CD4-positive, alpha-beta T cell treated with Interleukin-15 for 1 hour (primary cell): ENCODE measurements around the gene DISC1.
A peak's percentile ranks its signal among the peaks of the same experiment; 100 is the strongest.
"Not testable (repeated sequence)": the region's sequence is repeated elsewhere in the genome, so short reads cannot be mapped to it uniquely, and the experiment has no call there.

Source experiments
- DNase-seq: peaks from one replicate; pipeline ENCODE4 v3.0.0-alpha.2; 2020

DISC1 gene

GRCh38 chr1:231606712-231607111 is 19.9 kb upstream of the DISC1 start:
- no peak for DNase-seq

- no peak for DNase-seq
Observed at GRCh38 chr1:231610388-231610787, 16.2 kb upstream of the DISC1 start.

DNA sequence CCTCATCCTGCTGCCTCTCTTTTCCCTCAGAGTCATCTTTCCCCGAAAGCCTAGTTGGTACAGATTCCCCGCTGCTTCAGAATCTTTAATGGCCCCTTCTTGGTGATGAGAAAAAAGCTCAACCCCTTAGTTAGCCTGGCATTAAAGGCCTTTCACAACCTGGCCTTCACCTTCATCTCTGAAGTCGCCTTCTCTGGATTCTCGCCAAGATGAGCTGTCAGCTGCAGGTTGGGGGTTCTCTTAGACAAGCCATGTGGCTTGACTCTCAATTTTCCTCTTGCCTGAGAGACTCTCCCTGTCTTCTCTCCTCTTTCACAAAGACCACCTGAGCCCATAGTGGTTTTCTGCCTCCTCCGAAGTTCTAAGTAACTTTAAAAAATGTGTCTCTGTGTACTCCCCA is 15.5 kb upstream of the DISC1 start:
- DNase-seq = no peak

GRCh38 chr1:231611851-231612250 is 14.7 kb upstream of the DISC1 start:
- DNase-seq = no peak

GRCh38 chr1:231612393-231613089 is 14.0 kb upstream of the DISC1 start:
- peak; percentile 52 for DNase-seq

- no peak for DNase-seq
Observed at GRCh38 chr1:231613419-231614349, 12.9 kb upstream of the DISC1 start.

GRCh38 chr1:231616667-231617066 is 9.9 kb upstream of the DISC1 start:
- no peak for DNase-seq

DNA sequence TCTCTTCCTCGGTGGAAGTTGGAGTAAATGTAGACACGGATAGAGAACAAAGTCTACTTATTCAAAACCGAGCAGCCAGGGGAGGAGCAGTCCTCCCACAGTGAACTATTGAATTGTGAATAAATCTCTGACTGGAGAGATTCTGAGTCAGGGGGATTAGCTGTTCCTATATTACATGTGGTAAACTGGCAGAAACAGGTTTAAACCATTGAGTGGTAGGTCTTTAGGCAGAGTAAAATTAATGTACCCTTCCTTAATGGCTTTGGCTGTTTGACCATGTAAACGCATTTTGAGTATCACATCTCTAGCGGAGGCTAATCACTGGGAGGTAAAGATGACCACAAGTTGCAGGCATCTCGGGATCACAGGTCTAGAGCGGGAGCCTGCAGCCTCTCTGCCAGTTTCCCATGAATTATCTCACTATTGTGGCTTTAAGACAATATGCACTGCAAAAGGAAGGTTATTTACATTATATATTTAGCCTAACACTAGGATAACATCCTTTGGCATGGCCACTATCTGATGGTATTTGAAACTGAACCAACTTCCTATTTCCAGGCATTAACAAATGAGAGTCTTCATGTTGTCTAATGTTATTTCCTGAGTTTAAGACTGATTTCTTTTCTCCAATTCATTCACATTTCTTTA is 7.9 kb upstream of the DISC1 start:
- no peak for DNase-seq

DNA sequence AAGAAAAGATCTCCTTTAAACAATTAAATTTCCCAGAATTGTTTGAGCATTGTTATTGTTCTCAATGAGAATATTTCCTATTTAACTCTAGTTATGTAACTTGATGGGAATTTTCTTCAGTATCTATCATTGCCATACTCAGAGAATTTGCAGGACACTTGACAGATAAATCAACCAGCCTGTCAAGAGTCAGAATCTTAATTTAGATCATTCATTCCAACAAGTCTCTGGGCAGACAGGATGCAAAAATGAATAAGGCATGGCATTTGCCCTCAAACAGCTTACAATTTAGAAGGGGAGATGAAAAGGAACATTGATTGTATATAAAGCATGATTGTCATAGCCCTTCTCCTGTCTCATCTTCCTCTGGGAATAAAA is 7.3 kb upstream of the DISC1 start:
- no peak for DNase-seq

- not testable (repeated sequence) for DNase-seq
Observed at GRCh38 chr1:231625042-231625441, 1.5 kb upstream of the DISC1 start.

DNA sequence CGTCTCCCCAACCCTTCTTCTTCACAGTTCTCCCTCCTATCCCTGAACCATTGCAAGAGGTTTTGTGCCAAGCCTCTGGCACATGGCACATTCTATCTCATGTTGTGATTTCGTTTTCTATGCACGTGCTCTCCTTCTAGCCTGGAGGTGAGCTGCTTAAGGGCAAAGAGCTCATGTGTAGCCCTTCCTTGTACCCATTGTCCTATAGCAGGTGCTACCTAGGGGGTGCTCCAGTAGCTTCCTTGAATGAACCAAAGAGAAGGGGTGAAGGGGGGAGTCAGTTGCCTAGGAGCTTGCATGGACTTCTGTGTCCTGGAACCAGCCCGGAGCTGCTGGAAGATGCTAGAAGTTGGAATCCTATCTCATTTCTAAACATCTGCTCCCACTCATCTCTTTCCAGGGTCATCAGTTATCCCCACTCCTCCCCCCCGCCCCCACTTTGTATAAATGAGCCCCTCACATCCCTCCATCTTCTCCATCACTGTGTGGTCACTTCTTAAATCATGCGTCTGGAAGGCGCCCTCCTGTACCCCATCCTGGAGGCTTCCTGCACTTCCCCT is 535 bp upstream of the DISC1 start:
- no peak for DNase-seq

- peak; percentile 55 for DNase-seq
Observed at GRCh38 chr1:231626951-231627614, 493 bp downstream of the DISC1 start.

- DNase-seq = no peak
Observed at GRCh38 chr1:231628207-231628876, 1.8 kb downstream of the DISC1 start.

- DNase-seq = no peak
Observed at GRCh38 chr1:231629132-231629531, 2.5 kb downstream of the DISC1 start.

DNA sequence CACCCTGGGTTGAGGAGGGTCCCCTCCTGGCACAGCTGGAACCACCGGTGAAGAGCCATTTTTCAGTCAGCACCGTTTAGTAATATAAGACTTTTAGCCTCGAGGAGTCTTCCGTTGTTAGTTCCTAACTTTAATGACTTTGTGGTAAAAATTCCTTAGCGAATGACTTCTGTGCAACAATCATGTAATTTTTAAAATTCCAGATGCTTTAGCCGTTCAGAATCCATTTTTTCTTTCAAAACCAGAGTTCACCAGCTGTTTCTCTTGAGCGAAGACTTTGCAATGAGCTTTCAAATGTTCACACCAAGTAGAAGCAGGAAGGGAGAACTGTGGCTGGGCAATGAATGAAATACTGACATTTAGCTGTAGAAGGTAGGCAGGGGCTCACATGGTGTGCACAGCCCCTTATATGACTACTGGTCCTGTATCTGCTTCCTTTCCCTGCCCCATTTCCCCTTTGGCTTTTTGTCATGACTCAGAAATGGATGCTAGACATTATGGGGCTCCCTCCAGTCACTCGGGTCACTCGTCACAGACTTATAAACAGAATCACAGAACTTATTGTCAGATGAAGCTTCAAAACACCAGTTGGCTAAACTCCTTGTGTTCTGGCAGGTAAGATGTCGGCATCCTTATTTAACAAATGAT is 4.1 kb downstream of the DISC1 start:
- DNase-seq = no peak

DNA sequence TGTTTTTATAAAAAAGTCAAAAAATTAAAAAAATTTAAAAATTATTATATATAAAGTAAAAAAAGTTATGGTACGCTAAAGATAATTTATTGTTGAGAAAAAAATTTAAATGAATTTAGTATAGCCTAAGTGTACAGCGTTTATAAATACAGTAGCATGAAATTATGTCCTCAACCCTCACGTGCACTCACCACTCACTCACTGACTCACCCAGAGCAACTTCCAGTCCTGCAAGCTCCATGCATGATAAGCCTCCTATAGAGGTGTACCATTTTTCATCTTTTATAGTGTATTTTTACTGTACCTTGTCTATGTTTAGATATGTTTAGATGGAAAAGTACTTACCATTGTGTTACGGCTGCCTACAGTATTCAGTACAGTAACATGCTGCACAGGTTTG is 5.1 kb downstream of the DISC1 start:
- no peak for DNase-seq

GRCh38 chr1:231632119-231632518 is 5.5 kb downstream of the DISC1 start:
- no peak for DNase-seq

DNA sequence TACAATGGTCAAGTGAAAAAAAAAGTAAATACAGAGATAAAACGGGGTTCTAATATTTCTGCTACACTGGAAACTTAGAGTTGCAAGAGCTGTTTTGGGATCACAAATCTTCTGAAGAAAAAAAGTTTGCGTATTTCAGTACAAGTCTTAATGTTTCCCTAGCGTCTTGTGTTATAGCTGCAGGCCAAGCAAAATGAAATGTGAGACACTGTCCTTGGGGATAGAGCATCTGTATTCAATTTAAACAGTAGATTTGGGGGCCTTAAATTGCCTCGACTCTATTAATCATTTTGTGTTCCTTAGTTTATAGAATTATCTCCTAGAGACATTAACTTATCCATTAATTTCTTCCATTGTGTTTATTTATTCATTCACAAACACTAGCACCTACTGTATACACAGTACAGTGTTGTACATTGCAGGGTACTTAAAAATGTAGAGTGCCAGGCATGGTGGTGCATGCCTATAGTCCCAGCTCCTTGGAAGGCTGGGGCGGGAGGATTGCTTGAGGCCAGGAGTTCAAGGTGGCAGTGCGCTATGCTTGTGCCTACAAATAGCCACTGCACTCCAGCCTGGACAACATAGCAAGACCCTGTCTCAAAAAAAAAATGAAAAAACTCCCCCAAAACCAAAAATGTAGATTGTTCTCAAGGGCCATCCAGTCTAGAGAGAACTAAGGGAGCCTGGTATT is 7.9 kb downstream of the DISC1 start:
- DNase-seq = no peak

DNA sequence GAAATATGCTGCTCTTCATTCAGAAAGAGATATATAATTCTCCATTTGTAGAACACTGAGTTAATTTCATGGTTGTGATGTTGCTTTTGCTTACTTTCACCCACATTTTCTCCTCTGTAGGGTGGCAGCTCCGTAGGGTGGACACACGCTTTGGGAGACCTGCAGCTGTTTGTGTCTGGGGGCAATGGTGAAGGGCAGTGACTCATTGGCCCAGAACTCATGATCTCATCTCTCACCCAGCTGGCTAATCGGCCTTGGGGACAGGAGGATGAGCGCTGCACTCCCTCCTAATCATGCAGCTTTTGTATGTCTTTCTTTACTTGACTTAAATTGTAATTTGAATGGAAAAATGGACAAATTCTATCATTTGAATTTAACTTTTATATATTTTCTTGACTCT is 9.6 kb downstream of the DISC1 start:
- DNase-seq = no peak

DNA sequence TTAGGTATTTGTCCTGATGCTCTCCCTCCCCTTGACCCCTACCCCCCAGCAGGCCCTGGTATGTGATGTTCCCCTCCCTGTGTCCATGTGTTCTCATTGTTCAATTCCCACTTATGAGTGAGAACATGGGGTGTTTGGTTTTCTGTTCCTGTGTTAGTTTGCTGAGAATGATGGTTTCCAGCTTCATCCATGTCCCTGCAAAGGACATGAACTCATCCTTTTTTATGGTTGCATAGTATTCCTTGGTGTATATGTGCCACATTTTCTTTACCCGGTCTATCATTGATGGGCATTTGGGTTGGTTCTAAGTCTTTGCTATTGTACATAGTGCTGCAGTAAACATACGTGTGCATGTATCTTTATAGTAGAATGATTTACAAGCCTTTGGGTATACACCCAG is 10.3 kb downstream of the DISC1 start:
- DNase-seq = not testable (repeated sequence)

DNA sequence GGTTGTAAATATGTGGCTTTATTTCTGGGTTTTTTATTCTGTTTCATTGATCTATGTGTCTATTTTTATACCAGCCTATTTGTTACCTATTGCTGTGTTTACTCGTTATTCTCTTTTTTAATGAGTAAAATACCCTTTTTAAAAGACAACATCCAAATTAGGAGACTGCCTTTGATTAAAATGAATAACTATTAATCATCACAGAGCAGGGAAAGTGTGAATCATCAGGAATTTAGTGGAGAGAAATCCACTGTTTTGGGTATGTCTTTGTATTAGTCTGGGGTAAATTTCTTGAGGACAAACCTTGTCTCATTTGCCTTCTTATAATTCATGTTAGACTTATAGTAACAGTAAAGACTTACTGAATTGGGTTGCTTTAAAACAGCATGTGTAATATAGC is 12.1 kb downstream of the DISC1 start:
- no peak for DNase-seq
